GM12891 (cell line): Measurements from ENCODE around the gene HRNR. TPM values are rescaled to one million over a fixed set of nuclear protein-coding genes. Genes with fewer than 3 reads are reported as not detected.
"Not testable (repeated sequence)": the region's sequence is repeated elsewhere in the genome, so short reads cannot be mapped to it uniquely, and the experiment has no call there.

ENCODE experiments used
- DNase-seq: peaks from one replicate; pipeline ENCODE4 v3.0.0; 2011; ENCODE audit warnings: low spot score; ENCODE audit not compliant: insufficient read length
- FAIRE-seq: peaks from 2 replicates; lab custom pipeline; 2011; peaks lifted over from hg19 to GRCh38; lab: Jason Lieb, UNC
- PAX5 ChIP-seq: IDR thresholded peaks from 2 replicates; pipeline ENCODE4 v1.6.1; 2011; ENCODE audit warnings: low read length, moderate library complexity, mild to moderate bottlenecking; ENCODE audit not compliant: insufficient read depth, severe bottlenecking
- POLR2A ChIP-seq: IDR thresholded peaks from 2 replicates; pipeline ENCODE4 v1.6.1; 2011; ENCODE audit warnings: low read depth, low read length, control low read depth
- POLR2AphosphoS5 ChIP-seq: IDR thresholded peaks from 2 replicates; pipeline ENCODE4 v1.6.1; 2011; ENCODE audit warnings: low read depth, low read length, control low read depth
- POU2F2 ChIP-seq: IDR thresholded peaks from 2 replicates; pipeline ENCODE4 v1.6.1; 2011; ENCODE audit warnings: low read depth, mild to moderate bottlenecking, control low read depth, low read length, moderate library complexity
- SPI1 ChIP-seq: IDR thresholded peaks from 2 replicates; pipeline ENCODE4 v1.6.1; 2011; ENCODE audit warnings: low read depth, low read length, control low read depth
- TAF1 ChIP-seq: IDR thresholded peaks from 2 replicates; pipeline ENCODE4 v1.6.1; 2011; ENCODE audit warnings: low read depth, low read length, control low read depth
- polyA plus RNA-seq: library from polyadenylated mRNA; unstranded; fragments of >200 nt; gene quantifications from one replicate; pipeline ENCODE4 v1.2.1, GENCODE V29; 2012; ENCODE audit warnings: low read depth, missing spikeins, inconsistent platforms; ENCODE audit not compliant: missing spikeins

Gene HRNR
- polyA plus RNA-seq: not detected

DNA sequence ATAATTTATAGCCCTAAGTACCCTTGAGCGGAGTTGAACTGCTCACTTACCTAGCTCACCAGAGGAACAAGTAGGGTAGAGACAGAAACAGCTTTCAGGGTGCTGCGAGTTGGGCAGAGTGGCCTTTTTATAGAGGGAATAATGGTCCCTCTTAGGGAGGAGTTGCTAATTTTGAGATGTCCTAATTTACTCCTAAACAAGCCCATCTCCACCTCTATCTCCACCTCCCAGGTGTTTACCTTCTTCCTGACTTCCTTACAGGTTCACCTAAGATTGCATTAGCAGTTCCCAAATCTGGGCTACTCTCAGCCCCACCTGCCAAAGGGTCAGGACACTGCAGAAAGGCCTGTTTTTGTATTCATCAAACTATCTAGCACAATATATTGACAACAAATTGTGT, at the start of gene HRNR:
TSS of gene HRNR (minus strand) at position 101 of the 400 bp plus-strand sequence. CDS start 940 bp downstream, outside the sequence.
- DNase-seq: no peak
- FAIRE-seq: no peak
- TF ChIP-seq POLR2A (no peak), POLR2AphosphoS5 (no peak), POU2F2 (no peak), SPI1 (no peak), PAX5 (no peak), TAF1 (no peak)

DNA sequence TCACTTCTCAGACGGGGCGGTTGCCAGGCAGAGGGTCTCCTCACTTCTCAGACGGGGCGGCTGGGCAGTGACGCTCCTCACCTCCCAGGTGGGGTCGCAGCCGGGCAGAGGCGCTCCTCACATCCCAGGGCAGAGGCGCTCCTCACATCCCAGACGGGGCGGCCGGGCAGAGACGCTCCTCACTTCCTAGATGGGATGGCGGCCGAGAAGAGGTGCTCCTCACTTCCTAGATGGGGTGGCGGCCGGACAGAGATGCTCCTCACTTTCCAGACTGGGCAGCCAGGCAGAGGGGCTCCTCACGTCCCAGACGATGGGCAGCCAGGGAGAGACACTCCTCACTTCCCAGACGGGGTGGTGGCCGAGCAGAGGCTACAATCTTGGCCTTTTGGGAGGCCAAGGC, 32.4 kb upstream of the HRNR start:
- not testable (repeated sequence) for FAIRE-seq, DNase-seq

DNA sequence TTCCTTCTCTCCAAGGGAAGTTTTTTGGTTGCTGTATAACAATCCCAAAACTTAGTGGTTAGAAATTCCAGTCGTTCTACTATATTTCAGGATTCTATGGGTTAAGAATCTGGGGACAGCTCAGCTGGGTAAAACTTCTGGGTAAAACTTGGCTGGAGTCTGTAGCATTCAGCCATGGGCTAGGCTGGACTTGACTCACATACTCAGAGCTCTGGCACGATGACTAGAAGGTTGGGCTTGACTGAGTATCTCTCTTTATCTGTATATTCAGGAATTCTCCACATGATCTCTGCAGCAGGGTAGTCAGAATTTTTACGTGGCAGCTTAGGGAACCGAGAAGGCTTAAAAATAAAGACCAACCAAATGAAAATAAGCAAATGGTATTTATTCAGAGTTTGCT, 28.2 kb upstream of the HRNR start:
- no peak for DNase-seq
- TF ChIP-seq SPI1 (no peak), TAF1 (no peak), POU2F2 (no peak), PAX5 (no peak), POLR2AphosphoS5 (no peak)
- FAIRE-seq: no peak

DNA sequence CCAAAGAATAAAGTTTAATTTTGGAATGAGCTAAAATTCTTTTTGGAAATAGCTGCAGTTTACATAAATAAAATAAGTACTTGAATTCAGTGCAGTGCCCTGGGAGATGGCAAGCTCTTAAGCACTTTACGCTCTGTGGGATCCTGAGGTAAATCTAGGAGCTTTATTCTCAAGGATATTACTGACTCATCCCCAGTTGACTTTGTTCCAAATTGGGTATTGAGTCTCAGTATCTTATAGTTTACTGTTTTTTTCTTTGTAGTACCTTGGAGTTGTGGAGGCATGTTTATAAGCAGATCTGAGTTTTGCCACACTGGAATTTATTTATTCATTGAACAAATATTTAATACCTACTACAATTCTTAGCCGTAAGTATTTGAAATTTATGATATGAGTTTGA, 27.4 kb upstream of the HRNR start:
- DNase-seq (no peak), FAIRE-seq (no peak)
- TF ChIP-seq TAF1 (no peak), POLR2A (no peak), SPI1 (no peak), POLR2AphosphoS5 (no peak), POU2F2 (no peak), PAX5 (no peak)

DNA sequence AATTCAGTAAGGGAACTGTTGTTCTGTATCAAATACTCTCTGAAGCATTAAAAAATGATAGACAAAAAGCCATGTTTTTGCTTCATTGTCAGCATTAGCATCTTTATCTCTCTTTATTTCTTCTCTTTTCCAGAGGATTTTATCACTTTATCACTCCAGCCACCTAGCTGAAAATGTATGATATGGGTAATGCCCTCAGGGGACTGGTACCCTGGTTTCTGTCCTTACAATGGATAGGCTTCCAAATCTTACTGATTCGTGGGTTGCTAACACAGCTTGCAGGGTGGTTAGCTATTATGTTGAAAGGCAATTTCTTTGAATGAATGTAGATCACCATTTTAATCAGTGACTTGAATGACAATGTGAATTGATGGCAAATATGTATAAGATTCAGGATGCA, 23.3 kb upstream of the HRNR start:
- FAIRE-seq: no peak
- no peak for TF ChIP-seq POLR2AphosphoS5
- no peak for TF ChIP-seq SPI1
- no peak for TF ChIP-seq POLR2A

DNA sequence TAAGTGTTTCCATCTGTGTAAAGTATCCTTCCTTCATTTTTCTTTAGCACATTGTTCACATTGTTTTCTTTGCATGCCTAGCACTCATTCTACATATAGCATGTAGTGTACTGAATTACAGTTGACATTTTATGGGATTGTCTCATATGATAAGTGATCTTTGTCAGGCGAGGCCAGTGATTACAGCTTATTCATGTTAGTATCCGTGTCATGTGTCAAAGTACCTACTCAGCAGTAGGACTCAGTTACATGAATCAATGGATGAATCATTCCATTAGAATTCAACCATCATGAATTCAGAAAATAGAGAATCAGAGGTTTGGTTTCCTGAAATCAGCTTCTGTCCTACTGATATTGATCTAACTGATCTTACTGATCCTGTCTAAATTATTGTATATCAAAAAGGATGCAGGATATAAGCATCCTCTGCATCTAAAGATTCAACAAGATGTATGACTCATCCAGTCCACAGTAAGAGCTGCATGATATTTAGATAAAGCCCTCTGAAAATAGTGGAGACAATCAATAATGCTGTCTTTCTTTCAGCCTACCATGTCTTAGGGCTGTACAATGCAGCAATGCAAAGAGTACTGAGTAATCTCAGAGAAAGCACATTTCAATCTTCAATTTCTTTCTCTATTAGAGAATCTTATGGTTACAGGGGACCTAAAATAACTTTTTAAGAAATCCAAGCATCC, 20.7 kb upstream of the HRNR start:
- no peak for DNase-seq

More for the DNA sequence above, 23.3 kb upstream of the HRNR start:
- DNase-seq: no peak

DNA sequence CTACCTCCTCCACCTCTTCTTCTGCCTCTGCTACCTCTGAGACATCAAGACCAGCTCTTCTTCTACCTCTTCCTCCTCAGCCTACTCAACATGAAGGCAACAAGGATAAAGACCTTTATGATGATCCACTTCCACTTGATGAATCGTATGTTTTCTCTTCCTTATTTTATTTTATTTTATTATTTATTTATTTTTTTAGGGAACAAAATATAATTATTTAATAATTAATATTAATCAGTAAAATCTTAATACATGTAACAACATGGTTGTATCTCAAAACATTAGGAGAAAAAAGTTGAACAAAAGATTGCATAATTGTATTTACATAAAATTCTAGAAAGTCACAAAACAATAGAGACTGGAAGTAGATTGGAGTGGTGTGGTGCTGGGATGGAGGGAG, 13.1 kb upstream of the HRNR start:
- FAIRE-seq (no peak), DNase-seq (no peak)
- TF ChIP-seq SPI1: no peak
- TF ChIP-seq TAF1: no peak
- no peak for TF ChIP-seq POLR2AphosphoS5
- TF ChIP-seq PAX5: no peak
- no peak for TF ChIP-seq POU2F2
- no peak for TF ChIP-seq POLR2A

More for the DNA sequence above, 20.7 kb upstream of the HRNR start:
- TF ChIP-seq POLR2AphosphoS5: no peak
- TF ChIP-seq POU2F2: no peak
- TF ChIP-seq PAX5: no peak
- TF ChIP-seq SPI1: no peak
- TF ChIP-seq POLR2A: no peak
- TF ChIP-seq TAF1: no peak
- FAIRE-seq: no peak

DNA sequence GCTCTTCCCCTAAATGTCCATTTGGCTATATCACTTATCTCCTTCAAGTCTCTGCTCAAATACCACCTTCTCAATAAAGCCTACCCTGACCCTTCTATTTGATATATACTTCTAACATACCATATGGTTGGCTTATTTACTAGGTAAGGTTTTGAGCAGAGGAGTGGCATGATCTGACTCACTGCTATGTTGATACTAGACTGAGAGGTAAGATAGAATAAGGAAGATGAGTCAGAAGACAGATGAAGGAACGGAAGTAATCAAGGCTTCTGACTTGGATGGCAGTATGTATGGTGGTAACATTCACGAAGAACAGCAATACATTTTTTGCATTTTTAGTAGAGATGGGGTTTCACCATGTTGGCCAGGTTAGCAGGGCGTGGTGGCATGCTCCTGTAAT, 4.8 kb upstream of the HRNR start:
- DNase-seq (no peak), FAIRE-seq (no peak)
- no peak for TF ChIP-seq TAF1
- TF ChIP-seq POLR2AphosphoS5: no peak
- no peak for TF ChIP-seq POU2F2
- TF ChIP-seq PAX5: no peak
- TF ChIP-seq POLR2A: no peak
- TF ChIP-seq SPI1: no peak

DNA sequence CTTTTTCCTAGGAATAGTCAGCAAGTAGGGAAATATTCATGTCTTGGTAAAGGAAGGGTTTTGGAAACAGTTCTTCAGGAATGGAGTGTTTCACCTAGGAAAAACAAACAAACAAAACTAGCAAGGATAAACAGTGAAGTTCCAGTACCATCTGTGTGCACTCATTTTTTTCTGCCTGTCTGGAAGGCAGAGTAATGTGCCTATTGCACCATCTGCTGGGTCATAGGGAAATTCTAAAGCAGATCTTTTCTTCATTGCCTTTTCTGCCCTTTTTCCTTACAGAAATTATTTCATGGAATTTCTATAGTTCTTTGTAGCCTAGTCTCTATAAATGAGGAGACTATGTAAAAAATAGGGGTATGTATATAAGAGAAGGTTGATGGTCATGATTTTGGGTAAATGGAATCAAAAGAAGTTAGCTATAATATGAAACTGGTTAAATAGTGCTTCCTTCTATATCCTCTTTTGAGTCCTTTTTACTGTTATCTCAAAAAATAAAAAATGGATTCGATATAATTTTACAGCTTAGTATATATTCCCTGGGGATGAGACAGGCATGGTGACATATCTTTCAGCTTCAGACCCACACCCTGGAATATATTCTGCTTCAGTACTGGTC, 3.4 kb upstream of the HRNR start:
- DNase-seq: no peak
- no peak for FAIRE-seq

DNA sequence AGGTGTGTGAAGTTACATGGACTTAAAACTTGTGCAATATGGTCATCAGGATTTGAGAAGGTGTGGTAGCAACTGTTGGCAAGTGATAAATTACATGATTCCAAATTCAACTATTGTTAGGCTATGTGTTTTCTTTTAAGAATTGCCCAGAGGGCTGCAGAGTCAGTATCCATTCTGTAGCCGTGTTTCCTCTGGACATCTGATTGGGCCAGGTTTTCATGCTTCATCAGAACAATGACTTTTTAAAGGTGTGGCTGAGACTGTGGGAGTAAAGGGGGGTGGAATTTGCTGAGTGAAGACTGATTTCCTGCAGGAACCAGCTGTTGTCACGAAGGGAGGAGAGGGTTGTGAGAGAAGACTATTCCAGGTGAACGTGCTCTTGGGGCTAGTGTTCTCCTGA, 1.7 kb upstream of the HRNR start:
- FAIRE-seq: no peak
- TF ChIP-seq POLR2A (no peak), PAX5 (no peak), POLR2AphosphoS5 (no peak), TAF1 (no peak), POU2F2 (no peak), SPI1 (no peak)
- DNase-seq: no peak

More for the DNA sequence above, 3.4 kb upstream of the HRNR start:
- TF ChIP-seq SPI1 (no peak), PAX5 (no peak), TAF1 (no peak), POLR2A (no peak), POLR2AphosphoS5 (no peak), POU2F2 (no peak)
